SK-MEL-5 (cell line): ENCODE data around the gene FAM120C. TPM values are rescaled to one million over a fixed set of nuclear protein-coding genes. Genes with fewer than 3 reads are reported as not detected.

Experiments
- DNase-seq: peaks from one replicate; pipeline ENCODE4 v3.0.0-alpha.2; 2016; ENCODE audit warnings: low read depth, low spot score
- in situ Hi-C: cut with HindIII; loops from 2 replicates; pipeline ENCODE4 v1.10.0; 2016; ENCODE audit warnings: low sequenced_read_pairs, high pct_unique_total_duplicates, low pct_unique_long_range_greater_than_20kb
- small RNA-seq, 2 experiments: library from RNA; depleted of rRNA; stranded (forward); fragments of <200 nt; gene quantifications; one replicate each; pipeline ENCODE3, GENCODE V24; 2014
- total RNA-seq: library from RNA; depleted of rRNA; stranded (reverse); fragments of >200 nt; shearing (Covaris generic); gene quantifications from 2 replicates; pipeline ENCODE4 v1.2.3, GENCODE V29; 2014; rRNA removed

FAM120C gene
- total RNA-seq, 1 experiment from 2014 or later: 3.9 TPM

GRCh38 chrX:54049801-54050200 is 133.3 kb downstream of the FAM120C start:
- in situ Hi-C loops: no loop called here

GRCh38 chrX:54048412-54048811 is 134.6 kb downstream of the FAM120C start:
- no peak for DNase-seq

More at GRCh38 chrX:54049801-54050200, 133.3 kb downstream of the FAM120C start:
- DNase-seq: no peak

GRCh38 chrX:54045563-54046228 is 137.4 kb downstream of the FAM120C start:
- DNase-seq: no peak
- in situ Hi-C loops: no loop called here

More at GRCh38 chrX:54048412-54048811, 134.6 kb downstream of the FAM120C start:
- in situ Hi-C loops: no loop called here

- DNase-seq: no peak
- in situ Hi-C loops: no loop called here
Measured at GRCh38 chrX:54044877-54045338, 138.1 kb downstream of the FAM120C start.

- in situ Hi-C loops: no loop called here
- peak; percentile 92 for DNase-seq
Measured at GRCh38 chrX:54044126-54044876, 138.8 kb downstream of the FAM120C start, which contains the start of gene PHF8. PHF8 (minus strand) TSS chrX:54044473; CDS start chrX:54042728, 1,745 bp downstream.

- in situ Hi-C loops: no loop called here
- DNase-seq: peak; percentile 28
Measured at GRCh38 chrX:54043541-54044125, 139.4 kb downstream of the FAM120C start.

GRCh38 chrX:54043056-54043455 is 140.0 kb downstream of the FAM120C start:
- in situ Hi-C loops: no loop called here
- no peak for DNase-seq

GRCh38 chrX:54042609-54043021 is 140.4 kb downstream of the FAM120C start:
- in situ Hi-C loops: no loop called here
- DNase-seq: peak; percentile 58

GRCh38 chrX:54030329-54030728 is 152.7 kb downstream of the FAM120C start:
- in situ Hi-C loops: no loop called here
- DNase-seq: no peak

- in situ Hi-C loops: no loop called here
- DNase-seq: no peak
Measured at GRCh38 chrX:54029529-54030143, 153.4 kb downstream of the FAM120C start.

GRCh38 chrX:54024350-54024749 is 158.7 kb downstream of the FAM120C start:
- in situ Hi-C loops: no loop called here
- no peak for DNase-seq

Small RNA genes lying within 50 kb of the gene (small RNA-seq; reads per million reads assigned to genes)
- gene AL589872.1: 0 reads per million in 2 experiments

Other genes with a start within 250 kb of the FAM120C start
- gene PHF8, start 138.8 kb downstream of the FAM120C start, total RNA-seq: 7.3 and 8.4 TPM in 2 replicates
- 8.6 TPM in 2 replicates for gene WNK3, start 174.8 kb upstream of the FAM120C start, total RNA-seq